Measurements from ENCODE around the gene GFRA4. TPM values are rescaled to one million over a fixed set of nuclear protein-coding genes. Genes with fewer than 3 reads are reported as not detected.

GFRA4 gene
- total RNA-seq, 6 experiments from 2014 or later: not detected

DNA sequence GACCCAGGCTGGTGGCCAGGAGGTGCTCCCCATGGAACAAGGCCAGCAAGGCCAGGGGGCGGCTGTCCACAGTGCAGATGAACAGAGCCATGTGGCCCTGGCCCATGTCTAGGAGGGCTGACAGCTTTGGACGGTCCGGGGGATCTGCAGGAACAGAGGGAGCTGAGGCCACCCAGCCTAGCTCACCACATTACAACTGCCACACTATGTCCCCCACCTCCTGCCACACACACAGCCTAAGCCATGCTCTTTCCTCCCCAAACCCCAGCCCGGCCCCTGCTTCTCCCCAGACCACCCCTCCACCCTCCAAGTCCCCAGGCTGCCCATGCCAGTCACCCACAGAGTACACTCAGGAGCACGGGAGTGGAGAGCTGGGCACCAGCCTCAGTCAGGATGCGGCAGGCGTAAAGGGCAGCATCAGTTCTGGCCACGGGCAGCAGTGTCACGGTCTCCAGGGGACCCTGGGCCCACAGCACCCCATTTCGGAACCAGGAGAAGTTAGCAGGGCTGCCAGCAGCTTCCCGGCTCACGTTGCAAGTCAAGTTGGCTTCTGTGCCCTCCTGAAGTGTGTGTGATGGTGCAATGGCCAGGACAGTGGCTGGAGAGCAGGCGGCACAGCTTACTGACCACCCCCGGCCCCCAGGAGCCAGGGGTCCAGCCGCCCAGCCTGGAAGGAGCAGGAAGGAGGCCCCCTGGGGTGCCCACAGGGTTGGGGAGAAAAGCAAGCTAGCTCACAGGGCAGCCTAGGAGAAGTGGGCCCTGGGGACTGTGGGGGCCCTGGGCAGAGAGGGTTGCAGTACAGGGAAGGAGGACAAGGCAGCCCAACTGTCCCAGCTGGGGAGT is 33.8 kb upstream of the GFRA4 start:
- no peaks in the 10 kb centered on the region for H3K36me3 Mint-ChIP-seq (ENCODE audit: low read depth)
- no peak for DNase-seq
- no peaks in the 10 kb centered on the region for H3K4me1 Mint-ChIP-seq (ENCODE audit: low read depth)
- no peaks in the 10 kb centered on the region for H3K9me3 Mint-ChIP-seq
- no peak overlapping the region for H3K4me3 Mint-ChIP-seq
- peaks cover 12% of the 10 kb centered on the region for H3K27me3 Mint-ChIP-seq (ENCODE audit: insufficient read depth)
- H3K27ac Mint-ChIP-seq: no peak overlapping the region
- TF ChIP-seq, protein P1, sequence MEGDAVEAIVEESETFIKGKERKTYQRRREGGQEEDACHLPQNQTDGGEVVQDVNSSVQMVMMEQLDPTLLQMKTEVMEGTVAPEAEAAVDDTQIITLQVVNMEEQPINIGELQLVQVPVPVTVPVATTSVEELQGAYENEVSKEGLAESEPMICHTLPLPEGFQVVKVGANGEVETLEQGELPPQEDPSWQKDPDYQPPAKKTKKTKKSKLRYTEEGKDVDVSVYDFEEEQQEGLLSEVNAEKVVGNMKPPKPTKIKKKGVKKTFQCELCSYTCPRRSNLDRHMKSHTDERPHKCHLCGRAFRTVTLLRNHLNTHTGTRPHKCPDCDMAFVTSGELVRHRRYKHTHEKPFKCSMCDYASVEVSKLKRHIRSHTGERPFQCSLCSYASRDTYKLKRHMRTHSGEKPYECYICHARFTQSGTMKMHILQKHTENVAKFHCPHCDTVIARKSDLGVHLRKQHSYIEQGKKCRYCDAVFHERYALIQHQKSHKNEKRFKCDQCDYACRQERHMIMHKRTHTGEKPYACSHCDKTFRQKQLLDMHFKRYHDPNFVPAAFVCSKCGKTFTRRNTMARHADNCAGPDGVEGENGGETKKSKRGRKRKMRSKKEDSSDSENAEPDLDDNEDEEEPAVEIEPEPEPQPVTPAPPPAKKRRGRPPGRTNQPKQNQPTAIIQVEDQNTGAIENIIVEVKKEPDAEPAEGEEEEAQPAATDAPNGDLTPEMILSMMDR (IDR thresholded peaks at IDR 0.05): no peak

DNA sequence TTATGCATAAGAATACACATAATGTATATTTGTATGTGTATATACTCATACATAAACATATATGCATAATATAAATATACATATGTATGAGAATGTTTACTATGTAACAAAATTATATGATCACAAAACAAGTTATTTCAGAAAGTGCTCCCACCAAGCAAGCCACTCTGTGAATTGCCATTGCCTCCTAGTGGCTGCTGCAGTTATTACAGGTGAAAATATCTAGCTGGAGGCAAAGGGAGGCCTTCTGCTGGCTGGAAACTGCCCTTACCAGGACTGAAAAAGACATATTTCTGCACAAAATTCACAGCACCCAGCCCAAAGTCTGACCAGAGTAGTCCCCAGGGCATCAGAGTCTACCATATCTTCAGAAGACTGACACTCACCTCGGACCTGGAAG is 33.0 kb upstream of the GFRA4 start:
- Mint-ChIP-seq H3K4me1 (ENCODE audit: low read depth) (no peaks in the 10 kb centered on the region), H3K27ac (no peak overlapping the region), H3K9me3 (no peaks in the 10 kb centered on the region), H3K4me3 (no peak overlapping the region), H3K36me3 (ENCODE audit: low read depth) (no peaks in the 10 kb centered on the region), H3K27me3 (ENCODE audit: insufficient read depth) (peaks cover 12% of the 10 kb centered on the region)
- DNase-seq: peak; percentile 28
- TF ChIP-seq, protein P1 (IDR thresholded peaks at IDR 0.05): peak; percentile 78

DNA sequence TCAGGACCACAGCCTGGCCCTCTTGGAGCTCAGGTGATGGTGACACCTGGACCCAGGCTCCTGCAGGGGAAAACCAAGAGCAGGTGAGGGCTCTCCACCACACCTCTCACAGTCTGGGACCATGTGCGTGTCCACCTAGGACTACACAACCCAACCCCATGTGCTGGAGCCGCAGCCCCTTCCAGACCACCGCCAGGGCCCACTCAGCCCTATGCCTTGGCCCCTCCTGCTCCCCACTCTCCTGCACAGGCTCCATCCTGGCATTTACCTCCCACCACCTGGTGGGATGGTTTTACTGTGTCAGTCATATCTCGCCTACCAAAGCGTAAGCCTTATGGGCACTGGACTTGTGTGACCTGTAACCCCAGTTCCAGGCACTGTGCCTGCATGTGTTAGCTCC is 31.7 kb upstream of the GFRA4 start:
- Mint-ChIP-seq H3K4me1 (ENCODE audit: low read depth) (no peaks in the 10 kb centered on the region), H3K27me3 (ENCODE audit: insufficient read depth) (peaks cover 12% of the 10 kb centered on the region), H3K27ac (no peak overlapping the region), H3K4me3 (no peak overlapping the region), H3K9me3 (no peaks in the 10 kb centered on the region), H3K36me3 (ENCODE audit: low read depth) (no peaks in the 10 kb centered on the region)
- TF ChIP-seq, protein P1 (IDR thresholded peaks at IDR 0.05): no peak
- no peak for DNase-seq

DNA sequence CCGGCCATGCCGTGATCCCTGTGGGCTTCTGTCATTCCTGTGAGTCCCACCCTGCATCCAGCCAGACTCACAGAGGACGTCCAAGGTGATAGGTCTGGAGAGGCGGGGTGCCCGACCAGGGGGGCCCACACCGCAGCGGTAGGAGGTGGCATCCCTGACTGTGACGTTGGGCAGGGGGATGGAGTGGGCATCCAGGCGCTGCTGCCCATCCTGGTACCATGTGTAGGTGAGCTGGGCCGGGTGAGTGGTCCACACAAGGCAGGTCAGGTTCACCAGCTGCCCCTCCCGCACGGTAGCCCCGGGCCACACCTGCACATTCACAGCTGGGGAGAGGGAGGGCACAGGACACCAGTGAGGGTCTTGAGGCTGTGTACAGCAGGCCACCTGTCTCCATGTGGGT is 30.2 kb upstream of the GFRA4 start:
- H3K27me3 Mint-ChIP-seq (ENCODE audit: insufficient read depth): peaks cover 5% of the 10 kb centered on the region
- TF ChIP-seq, protein P1 (IDR thresholded peaks at IDR 0.05): no peak
- no peaks in the 10 kb centered on the region for H3K36me3 Mint-ChIP-seq (ENCODE audit: low read depth)
- no peaks in the 10 kb centered on the region for H3K4me1 Mint-ChIP-seq (ENCODE audit: low read depth)
- H3K27ac Mint-ChIP-seq: no peak overlapping the region
- no peak for DNase-seq
- H3K9me3 Mint-ChIP-seq: no peaks in the 10 kb centered on the region
- no peak overlapping the region for H3K4me3 Mint-ChIP-seq

DNA sequence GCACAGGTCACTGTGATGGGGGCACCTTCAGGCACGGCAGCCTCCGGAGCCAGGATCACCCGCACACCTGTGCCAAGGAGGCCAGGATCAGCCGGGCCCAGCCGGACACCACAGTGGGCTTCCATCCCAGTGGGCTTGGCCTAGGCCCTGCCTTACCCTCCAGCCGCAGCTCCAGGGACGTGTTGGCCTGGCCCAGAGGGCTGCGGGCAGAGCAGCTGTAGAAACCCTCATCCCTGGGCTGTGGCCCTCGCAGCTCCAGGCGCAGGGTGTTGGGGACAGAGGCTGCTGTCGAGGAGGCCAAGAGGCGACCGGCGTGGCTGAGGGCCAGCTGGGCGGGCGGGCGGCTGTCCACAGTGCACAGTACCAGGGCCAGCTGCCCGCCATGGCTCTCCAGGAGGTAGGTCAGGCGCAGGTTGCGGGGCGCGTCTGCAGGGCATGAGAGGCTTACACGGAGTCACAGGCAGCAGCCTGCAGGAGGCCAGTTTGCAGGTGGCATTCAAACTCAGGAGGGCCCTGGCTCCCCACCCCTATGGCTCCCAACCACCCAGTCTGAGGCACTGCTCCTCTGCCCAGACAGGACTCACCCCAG is 29.6 kb upstream of the GFRA4 start:
- Mint-ChIP-seq H3K4me1 (ENCODE audit: low read depth) (peaks cover 4% of the 10 kb centered on the region), H3K36me3 (ENCODE audit: low read depth) (no peaks in the 10 kb centered on the region), H3K4me3 (no peak overlapping the region), H3K9me3 (no peaks in the 10 kb centered on the region), H3K27ac (no peak overlapping the region), H3K27me3 (ENCODE audit: insufficient read depth) (peaks cover 3% of the 10 kb centered on the region)
- no peak for DNase-seq
- TF ChIP-seq, protein P1 (IDR thresholded peaks at IDR 0.05): no peak
